PFSK-1 (cell line): ENCODE measurements around the gene CACNA2D2.

Source experiments
- POLR2AphosphoS5 ChIP-seq: IDR thresholded peaks from 2 replicates; pipeline ENCODE4 v1.6.1; 2012; ENCODE audit warnings: low read depth, mild to moderate bottlenecking, control low read depth, low read length, moderate library complexity
- TAF1 ChIP-seq: IDR thresholded peaks from 2 replicates; pipeline ENCODE4 v1.6.1; 2012; ENCODE audit warnings: low read length, control low read depth, borderline replicate concordance; ENCODE audit not compliant: insufficient read depth

DNA sequence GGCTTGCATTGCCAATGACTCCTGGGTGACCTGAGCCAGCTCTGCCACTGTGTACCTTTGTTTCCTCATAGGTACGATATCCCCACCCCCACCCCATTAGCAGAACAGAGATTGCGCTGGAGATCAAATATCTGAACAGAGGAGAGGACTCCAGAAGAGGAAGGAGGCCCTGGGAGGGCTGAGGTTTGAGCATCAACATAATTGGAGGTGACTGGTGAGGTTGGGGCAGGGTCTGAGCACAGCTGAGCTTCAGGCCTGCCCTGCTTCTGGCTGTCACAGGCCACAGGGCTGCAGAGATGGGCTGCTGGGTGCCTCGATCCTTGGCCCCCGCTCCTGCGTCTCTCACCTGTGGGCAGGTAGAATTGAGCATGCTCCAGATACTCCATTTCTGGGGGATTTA, 21.3 kb upstream of the CACNA2D2 start:
- TF ChIP-seq POLR2AphosphoS5: no peak
- no peak for TF ChIP-seq TAF1
